Right atrium auricular region (tissue), 2 donors: Measurements from ENCODE around the gene HIGD2B. TPM values are rescaled to one million over a fixed set of nuclear protein-coding genes. Genes with fewer than 3 reads are reported as not detected.
"Not testable (repeated sequence)": the region's sequence is repeated elsewhere in the genome, so short reads cannot be mapped to it uniquely, and the experiment has no call there.

ENCODE experiments used
- DNase-seq: peaks from one replicate; pipeline ENCODE4 v3.0.0-alpha.2; 2019; ENCODE audit warnings: low spot score
- H3K27ac ChIP-seq, 2 donors: fragments of 200-600 bp; sonication (generic); 1 replicate in 1 of 2; 2 replicates in 1 of 2; pipeline ENCODE4 v1.5.1; 2016 to 2019
- H3K27me3 ChIP-seq, 2 donors: fragments of 200-600 bp; sonication (generic); one replicate each; pipeline versions ENCODE4 v1.5.1 to v1.6.0; 2017 to 2019
- H3K36me3 ChIP-seq: fragments of 200-600 bp; sonication (generic); one replicate; pipeline ENCODE4 v1.5.1; 2016
- H3K4me1 ChIP-seq, 2 donors: fragments of 200-600 bp; sonication (generic); one replicate each; pipeline versions ENCODE4 v1.5.1 to v1.6.0; 2017 to 2019
- H3K4me3 ChIP-seq, 2 donors: fragments of 200-600 bp; sonication (generic); 1 replicate in 1 of 2; 2 replicates in 1 of 2; pipeline ENCODE4 v1.5.1; 2017 to 2019; ENCODE audit warnings: mild to moderate bottlenecking in 1 of 2, moderate library complexity in 1 of 2
- H3K9me3 ChIP-seq, 2 donors: fragments of 200-600 bp; sonication (generic); one replicate each; pipeline ENCODE4 v1.5.1; 2019
- CTCF ChIP-seq, 2 donors: fragments of 200-600 bp; sonication (generic); IDR thresholded peaks; one replicate each; pipeline ENCODE4 v1.5.1; 2019; ENCODE audit warnings: antibody characterized with exemption in 2 of 2
- total RNA-seq, 2 donors: library from RNA; depleted of rRNA; stranded (reverse); fragments of >200 nt; gene quantifications; one replicate each; pipeline ENCODE4 v1.1.0, GENCODE V29; 2016

Gene HIGD2B
- total RNA-seq, 2 donors from 2014 or later: not detected

GRCh38 chr15:72682772-72683171, 3.2 kb downstream of the HIGD2B start:
- no peak overlapping the region for H3K27ac ChIP-seq
- TF ChIP-seq CTCF (IDR thresholded peaks at IDR 0.05): no peak

GRCh38 chr15:72680931-72681330, 5.1 kb downstream of the HIGD2B start:
- no peak for TF ChIP-seq CTCF (IDR thresholded peaks at IDR 0.05)
- Histone ChIP-seq H3K4me1 (no peaks in the 10 kb centered on the region), H3K27ac (no peak overlapping the region)

More at GRCh38 chr15:72682772-72683171, 3.2 kb downstream of the HIGD2B start:
- Histone ChIP-seq H3K9me3 (no peaks in the 10 kb centered on the region), H3K36me3 (no peaks in the 10 kb centered on the region), H3K4me1 (no peaks in the 10 kb centered on the region), H3K27me3 (no peaks in the 10 kb centered on the region), H3K4me3 (no peak overlapping the region)
- no peak for DNase-seq

GRCh38 chr15:72676838-72677237, 9.1 kb downstream of the HIGD2B start:
- no peak for TF ChIP-seq CTCF (IDR thresholded peaks at IDR 0.05)
- Histone ChIP-seq H3K36me3 (no peaks in the 10 kb centered on the region), H3K27ac (no peak overlapping the region), H3K4me3 (no peak overlapping the region), H3K4me1 (no peaks in the 10 kb centered on the region), H3K27me3 (no peaks in the 10 kb centered on the region), H3K9me3 (no peaks in the 10 kb centered on the region)
- no peak for DNase-seq

More at GRCh38 chr15:72680931-72681330, 5.1 kb downstream of the HIGD2B start:
- no peak for DNase-seq
- Histone ChIP-seq H3K36me3 (no peaks in the 10 kb centered on the region), H3K27me3 (no peaks in the 10 kb centered on the region), H3K9me3 (no peaks in the 10 kb centered on the region), H3K4me3 (no peak overlapping the region)

GRCh38 chr15:72671525-72671924, 14.5 kb downstream of the HIGD2B start:
- peaks cover 0 to 4% of the 10 kb centered on the region in 2 donors for H3K4me1 ChIP-seq
- no peak for DNase-seq
- H3K9me3 ChIP-seq: no peaks in the 10 kb centered on the region
- no peaks in the 10 kb centered on the region for H3K36me3 ChIP-seq
- no peaks in the 10 kb centered on the region for H3K27me3 ChIP-seq
- H3K27ac ChIP-seq: no peak overlapping the region
- no peak overlapping the region for H3K4me3 ChIP-seq
- no peak for TF ChIP-seq CTCF (IDR thresholded peaks at IDR 0.05)

GRCh38 chr15:72670656-72671352, 15.2 kb downstream of the HIGD2B start:
- peak overlapping the region in 1 of 2 donors; percentile 23 for H3K4me3 ChIP-seq
- H3K4me1 ChIP-seq, H3K27me3 ChIP-seq, H3K36me3 ChIP-seq, H3K27ac ChIP-seq, H3K9me3 ChIP-seq: not testable (repeated sequence)
- TF ChIP-seq CTCF (IDR thresholded peaks at IDR 0.05): peak; percentile 75 to 84
- DNase-seq: peak; percentile 69

- not testable (repeated sequence) for DNase-seq, H3K36me3 ChIP-seq, H3K27ac ChIP-seq, H3K4me1 ChIP-seq, H3K27me3 ChIP-seq, H3K4me3 ChIP-seq, H3K9me3 ChIP-seq
Observed at GRCh38 chr15:72669803-72670202, 16.2 kb downstream of the HIGD2B start.

- H3K27me3 ChIP-seq, DNase-seq, H3K27ac ChIP-seq, H3K36me3 ChIP-seq, H3K9me3 ChIP-seq, H3K4me1 ChIP-seq, H3K4me3 ChIP-seq: not testable (repeated sequence)
Observed at GRCh38 chr15:72665706-72666105, 20.3 kb downstream of the HIGD2B start.

- not testable (repeated sequence) for H3K27me3 ChIP-seq, H3K4me3 ChIP-seq, H3K36me3 ChIP-seq, H3K27ac ChIP-seq, H3K9me3 ChIP-seq, DNase-seq, H3K4me1 ChIP-seq
Observed at GRCh38 chr15:72663931-72664330, 22.1 kb downstream of the HIGD2B start.

GRCh38 chr15:72661081-72661480, 24.9 kb downstream of the HIGD2B start:
- H3K27me3 ChIP-seq, H3K4me3 ChIP-seq: not testable (repeated sequence)

GRCh38 chr15:72656014-72656413, 30.0 kb downstream of the HIGD2B start:
- not testable (repeated sequence) for DNase-seq, H3K27me3 ChIP-seq, H3K4me3 ChIP-seq, H3K9me3 ChIP-seq, H3K36me3 ChIP-seq, H3K4me1 ChIP-seq, H3K27ac ChIP-seq

More at GRCh38 chr15:72661081-72661480, 24.9 kb downstream of the HIGD2B start:
- H3K4me1 ChIP-seq, DNase-seq, H3K27ac ChIP-seq, H3K9me3 ChIP-seq, H3K36me3 ChIP-seq: not testable (repeated sequence)
